ENCODE measurements around the gene ARHGAP30.

The ARHGAP30 gene

GRCh38 chr1:161099090-161099802 lies 29.6 kb upstream of the ARHGAP30 start:
- Histone ChIP-seq H3K27ac (peak overlapping the region; percentile 66 to 72), H3K4me3 (peak overlapping the region; percentile 63 to 76), H3K27me3 (no peaks in the 10 kb centered on the region), H3K36me3 (peaks cover 9 to 37% (median 16%) of the 10 kb centered on the region in 3 donors), H3K9me3 (no peaks in the 10 kb centered on the region), H3K4me1 (peaks cover 0 to 18% (median 15%) of the 10 kb centered on the region in 4 donors)
- no peak for DNase-seq
- no peak for TF ChIP-seq CTCF (IDR thresholded peaks at IDR 0.05)
- intact Hi-C loops (cut with DNase I; ENCODE audit: low total_unique reads): loop anchor here (10.0 kb wide), 1 partner anchor 104 kb away; no protein-coding TSS in a partner anchor

- Histone ChIP-seq H3K4me3 (peak within 1 kb of the TSS; percentile 63 to 76), H3K27me3 (no peaks in the 10 kb centered on the region), H3K36me3 (peaks cover 9 to 37% (median 16%) of the 10 kb centered on the region in 3 donors), H3K4me1 (peaks cover 0 to 18% (median 15%) of the 10 kb centered on the region in 4 donors), H3K27ac (peak within 1 kb of the TSS; percentile 66 to 72), H3K9me3 (no peaks in the 10 kb centered on the region)
- peak; percentile 68 to 83 for DNase-seq
- no peak for TF ChIP-seq CTCF (IDR thresholded peaks at IDR 0.05)
- intact Hi-C loops (cut with DNase I; ENCODE audit: low total_unique reads): loop anchor here (10.0 kb wide), 1 partner anchor 104 kb away; no protein-coding TSS in a partner anchor
These were observed 28.7 kb upstream of the ARHGAP30 start, which contains the start of gene KLHDC9 for GRCh38 chr1:161098210-161099068. Gene KLHDC9, plus strand, starts transcription at chr1:161098361. Its CDS starts 175 bp downstream, at chr1:161098536.

GRCh38 chr1:161096530-161096929 lies 26.8 kb upstream of the ARHGAP30 start:
- H3K4me1 ChIP-seq: peaks cover 0 to 18% (median 15%) of the 10 kb centered on the region in 4 donors
- intact Hi-C loops (cut with DNase I; ENCODE audit: low total_unique reads): loop anchor here (10.0 kb wide), 1 partner anchor 102 kb away; no protein-coding TSS in a partner anchor
- TF ChIP-seq CTCF (IDR thresholded peaks at IDR 0.05): no peak
- peak in 1 of 2 donors; percentile 77 for DNase-seq
- H3K4me3 ChIP-seq: no peak overlapping the region
- no peak overlapping the region for H3K27ac ChIP-seq
- H3K27me3 ChIP-seq: no peaks in the 10 kb centered on the region
- H3K36me3 ChIP-seq: peaks cover 6 to 21% (median 6%) of the 10 kb centered on the region in 3 donors
- no peaks in the 10 kb centered on the region for H3K9me3 ChIP-seq

- Histone ChIP-seq H3K9me3 (no peaks in the 10 kb centered on the region), H3K36me3 (peaks cover under 1 to 16% (median 3%) of the 10 kb centered on the region in 3 donors), H3K4me1 (peaks cover 0 to 18% (median 15%) of the 10 kb centered on the region in 4 donors), H3K27ac (no peak overlapping the region), H3K4me3 (no peak overlapping the region), H3K27me3 (no peaks in the 10 kb centered on the region)
- DNase-seq: no peak
- intact Hi-C loops (cut with DNase I; ENCODE audit: low total_unique reads): loop anchor here (10.0 kb wide), 1 partner anchor 101 kb away; no protein-coding TSS in a partner anchor
- TF ChIP-seq CTCF (IDR thresholded peaks at IDR 0.05): no peak
These were observed 26.3 kb upstream of the ARHGAP30 start for GRCh38 chr1:161096015-161096414.

- Histone ChIP-seq H3K9me3 (no peaks in the 10 kb centered on the region), H3K27me3 (no peaks in the 10 kb centered on the region), H3K36me3 (peaks cover 0 to 8% (median 0%) of the 10 kb centered on the region in 3 donors), H3K4me1 (peaks cover 0 to 18% (median 15%) of the 10 kb centered on the region in 4 donors), H3K4me3 (no peak overlapping the region), H3K27ac (no peak overlapping the region)
- intact Hi-C loops (cut with DNase I; ENCODE audit: low total_unique reads): loop anchor here (10.0 kb wide), 1 partner anchor 100 kb away; no protein-coding TSS in a partner anchor
- no peak for TF ChIP-seq CTCF (IDR thresholded peaks at IDR 0.05)
- no peak for DNase-seq
These were observed 25.5 kb upstream of the ARHGAP30 start for GRCh38 chr1:161095230-161095629.
